H9 (cell line): ENCODE results near the gene PLA2G2C. TPM values are rescaled to one million over a fixed set of nuclear protein-coding genes. Genes with fewer than 3 reads are reported as not detected.

ENCODE experiments used
- DNase-seq: peaks from one replicate; pipeline ENCODE4 v3.0.0-alpha.2; 2017
- H2AFZ ChIP-seq: one replicate; pipeline ENCODE4 v1.6.1; 2013; ENCODE audit warnings: mild to moderate bottlenecking, low read length, control low read depth, moderate library complexity
- H2AK5ac ChIP-seq: 2 replicates; pipeline ENCODE4 v1.6.1; 2013; ENCODE audit warnings: low read length, control low read depth, mixed read lengths; ENCODE audit not compliant: insufficient read length
- H2BK120ac ChIP-seq: one replicate; pipeline ENCODE4 v1.6.1; 2013; ENCODE audit warnings: low read depth, mild to moderate bottlenecking, low read length, control low read depth, inconsistent platforms; ENCODE audit not compliant: poor library complexity, severe bottlenecking
- H2BK12ac ChIP-seq: 2 replicates; pipeline ENCODE4 v1.6.1; 2013; ENCODE audit warnings: low read length, control low read depth, mixed read lengths, low read depth; ENCODE audit not compliant: insufficient read length
- H2BK15ac ChIP-seq: 2 replicates; pipeline ENCODE4 v1.6.1; 2013; ENCODE audit warnings: low read depth, low read length, control low read depth
- H2BK20ac ChIP-seq: one replicate; pipeline ENCODE4 v1.6.1; 2013; ENCODE audit warnings: low read depth, mild to moderate bottlenecking, low read length, control low read depth, inconsistent platforms; ENCODE audit not compliant: poor library complexity, severe bottlenecking
- H2BK5ac ChIP-seq: 2 replicates; pipeline ENCODE4 v1.6.1; 2013; ENCODE audit warnings: low read length, control low read depth, mixed read lengths; ENCODE audit not compliant: insufficient read length
- H3K14ac ChIP-seq: 2 replicates; pipeline ENCODE4 v1.6.1; 2013; ENCODE audit warnings: low read length, control low read depth; ENCODE audit not compliant: insufficient read depth
- H3K18ac ChIP-seq: 2 replicates; pipeline ENCODE4 v1.6.1; 2013; ENCODE audit warnings: low read depth, mild to moderate bottlenecking, mixed read lengths, low read length, control low read depth; ENCODE audit not compliant: insufficient read length
- H3K23ac ChIP-seq: 2 replicates; pipeline ENCODE4 v1.6.1; 2013; ENCODE audit warnings: low read length, control low read depth, mixed read lengths, low read depth; ENCODE audit not compliant: insufficient read length
- H3K23me2 ChIP-seq: 2 replicates; pipeline ENCODE4 v1.6.1; 2013; ENCODE audit warnings: low read depth, mild to moderate bottlenecking, mixed read lengths, low read length, control low read depth; ENCODE audit not compliant: insufficient read length, poor library complexity, severe bottlenecking
- H3K27ac ChIP-seq: 2 replicates; pipeline ENCODE4 v1.5.1; 2013; ENCODE audit warnings: low read length, control low read depth, mixed read lengths, low read depth; ENCODE audit not compliant: insufficient read length
- H3K27me3 ChIP-seq: 2 replicates; pipeline ENCODE4 v1.6.1; 2013; ENCODE audit warnings: low read length, control low read depth, inconsistent platforms; ENCODE audit not compliant: insufficient read depth
- H3K4ac ChIP-seq: 2 replicates; pipeline ENCODE4 v1.6.1; 2013; ENCODE audit warnings: low read depth, mild to moderate bottlenecking, control low read depth, inconsistent platforms, low read length, moderate library complexity
- H3K4me1 ChIP-seq: 2 replicates; pipeline ENCODE4 v1.6.1; 2013; ENCODE audit warnings: low read length, control low read depth, inconsistent platforms; ENCODE audit not compliant: insufficient read depth
- H3K4me2 ChIP-seq: 2 replicates; pipeline ENCODE4 v1.6.1; 2013; ENCODE audit warnings: low read length, control low read depth, mixed read lengths; ENCODE audit not compliant: insufficient read length, insufficient read depth
- H3K56ac ChIP-seq: 2 replicates; pipeline ENCODE4 v1.6.1; 2013; ENCODE audit warnings: low read depth, mild to moderate bottlenecking, mixed read lengths, low read length, control low read depth; ENCODE audit not compliant: insufficient read length
- H3K79me1 ChIP-seq: 2 replicates; pipeline ENCODE4 v1.6.1; 2013; ENCODE audit warnings: low read depth, mild to moderate bottlenecking, moderate library complexity, low read length, control low read depth, inconsistent platforms; ENCODE audit not compliant: insufficient read depth, poor library complexity, severe bottlenecking
- H3K79me2 ChIP-seq: 2 replicates; pipeline ENCODE4 v1.6.1; 2013; ENCODE audit warnings: low read length, control low read depth, inconsistent platforms; ENCODE audit not compliant: insufficient read depth
- H3K9ac ChIP-seq: 2 replicates; pipeline ENCODE4 v1.6.1; 2013; ENCODE audit warnings: low read length, control low read depth, mixed read lengths; ENCODE audit not compliant: insufficient read length; ENCODE audit errors: extremely low read depth
- H3K9me3 ChIP-seq: one replicate; pipeline ENCODE4 v1.6.1; 2013; ENCODE audit warnings: low read depth, low read length, inconsistent platforms; ENCODE audit not compliant: control insufficient read depth
- H3T11ph ChIP-seq: one replicate; pipeline ENCODE4 v1.6.1; 2013; ENCODE audit warnings: mild to moderate bottlenecking, low read length, control low read depth, inconsistent platforms
- H4K20me1 ChIP-seq: one replicate; pipeline ENCODE4 v1.6.1; 2013; ENCODE audit not compliant: control insufficient read depth, insufficient read length, insufficient read depth
- H4K5ac ChIP-seq: 2 replicates; pipeline ENCODE4 v1.6.1; 2013; ENCODE audit warnings: low read depth, mild to moderate bottlenecking, mixed read lengths, low read length, control low read depth; ENCODE audit not compliant: insufficient read length
- H4K8ac ChIP-seq: replicated peaks from 2 replicates; pipeline ENCODE4 v1.6.1; 2013; ENCODE audit warnings: low read length, control low read depth, mixed read lengths, low read depth; ENCODE audit not compliant: insufficient read length
- H4K91ac ChIP-seq: 2 replicates; pipeline ENCODE4 v1.6.1; 2013; ENCODE audit warnings: low read depth, mild to moderate bottlenecking, moderate library complexity, mixed read lengths, low read length, control low read depth; ENCODE audit not compliant: insufficient read length
- H3K27ac Mint-ChIP-seq, 3 experiments: 2 replicates in 2 of 3; 3 replicates in 1 of 3; pipeline ENCODE4 v1.8.0; 2020 to 2021; ENCODE audit warnings: mixed read lengths in 3 of 3, mild to moderate bottlenecking in 1 of 3, moderate library complexity in 1 of 3
- H3K27me3 Mint-ChIP-seq: 2 replicates; pipeline ENCODE4 v1.8.0; 2021; ENCODE audit warnings: low read depth, mild to moderate bottlenecking, moderate library complexity, mixed read lengths
- H3K36me3 Mint-ChIP-seq, 3 experiments: 2 replicates in 2 of 3; 3 replicates in 1 of 3; pipeline ENCODE4 v1.8.0; 2020 to 2021; ENCODE audit warnings: low read depth in 3 of 3, mixed read lengths in 3 of 3; ENCODE audit not compliant: insufficient read depth in 1 of 3
- H3K4me1 Mint-ChIP-seq, 2 experiments: 2 replicates each; pipeline ENCODE4 v1.8.0; 2020; ENCODE audit warnings: mixed read lengths in 2 of 2
- H3K4me3 Mint-ChIP-seq, 2 experiments: 2 replicates in 1 of 2; 3 replicates in 1 of 2; pipeline ENCODE4 v1.8.0; 2020 to 2021; ENCODE audit warnings: mild to moderate bottlenecking in 2 of 2, mixed read lengths in 2 of 2, moderate library complexity in 1 of 2
- H3K9me3 Mint-ChIP-seq, 2 experiments: 2 replicates in 1 of 2; 3 replicates in 1 of 2; pipeline ENCODE4 v1.8.0; 2020; ENCODE audit warnings: mild to moderate bottlenecking in 2 of 2, mixed read lengths in 2 of 2, moderate library complexity in 1 of 2
- total RNA-seq: library from RNA; stranded (reverse); gene quantifications from 2 replicates; pipeline ENCODE4 v1.2.1, GENCODE V29; 2021
- TF ChIP-seq, protein P1 (sequence below): fragments of 200-600 bp; sonication (generic); conservative IDR thresholded peaks from 3 replicates; pipeline ENCODE4 v1.8.0; 2021; ENCODE audit warnings: antibody characterized with exemption, mild to moderate bottlenecking

PLA2G2C gene
- total RNA-seq, 1 experiment from 2014 or later: not detected

- peaks cover 19% of the 10 kb centered on the region for H3K27me3 Mint-ChIP-seq
These were observed 69.1 kb downstream of the PLA2G2C start for GRCh38 chr1:20117236-20117635.

More at GRCh38 chr1:20117236-20117635, 69.1 kb downstream of the PLA2G2C start:
- Histone ChIP-seq H3K9ac (no peak overlapping the region), H4K91ac (no peak overlapping the region), H3K4me1 (no peaks in the 10 kb centered on the region), H3K14ac (no peak overlapping the region), H4K5ac (no peak overlapping the region), H3T11ph (no peak overlapping the region), H3K23ac (no peak overlapping the region), H2BK12ac (no peak overlapping the region), H3K4ac (no peak overlapping the region), H2BK20ac (no peak overlapping the region), H2BK5ac (no peak overlapping the region), H3K56ac (no peak overlapping the region), H4K20me1 (no peaks in the 10 kb centered on the region), H3K23me2 (peaks cover 4% of the 10 kb centered on the region), H2BK15ac (no peak overlapping the region), H3K4me2 (no peak overlapping the region), H3K79me2 (no peaks in the 10 kb centered on the region), H3K9me3 (no peaks in the 10 kb centered on the region), H2BK120ac (no peak overlapping the region), H3K79me1 (no peaks in the 10 kb centered on the region), H3K18ac (no peak overlapping the region), H4K8ac (no peak overlapping the region), H2AK5ac (no peak overlapping the region), H3K27ac (no peak overlapping the region), H2AFZ (no peak overlapping the region), H3K27me3 (no peaks in the 10 kb centered on the region; the same call in 1 of the 2 replicates)
- no peak for DNase-seq
- no peak overlapping the region for H3K4me3 Mint-ChIP-seq
- H3K27ac Mint-ChIP-seq: no peak overlapping the region; a peak in 1 of 7 replicates
- H3K36me3 Mint-ChIP-seq: no peaks in the 10 kb centered on the region
- H3K9me3 Mint-ChIP-seq: 0 out of 5 replicates have a peak, but pooled peaks cover 0 to 3% of the 10 kb centered on the region in 2 experiments
- TF ChIP-seq, protein P1, sequence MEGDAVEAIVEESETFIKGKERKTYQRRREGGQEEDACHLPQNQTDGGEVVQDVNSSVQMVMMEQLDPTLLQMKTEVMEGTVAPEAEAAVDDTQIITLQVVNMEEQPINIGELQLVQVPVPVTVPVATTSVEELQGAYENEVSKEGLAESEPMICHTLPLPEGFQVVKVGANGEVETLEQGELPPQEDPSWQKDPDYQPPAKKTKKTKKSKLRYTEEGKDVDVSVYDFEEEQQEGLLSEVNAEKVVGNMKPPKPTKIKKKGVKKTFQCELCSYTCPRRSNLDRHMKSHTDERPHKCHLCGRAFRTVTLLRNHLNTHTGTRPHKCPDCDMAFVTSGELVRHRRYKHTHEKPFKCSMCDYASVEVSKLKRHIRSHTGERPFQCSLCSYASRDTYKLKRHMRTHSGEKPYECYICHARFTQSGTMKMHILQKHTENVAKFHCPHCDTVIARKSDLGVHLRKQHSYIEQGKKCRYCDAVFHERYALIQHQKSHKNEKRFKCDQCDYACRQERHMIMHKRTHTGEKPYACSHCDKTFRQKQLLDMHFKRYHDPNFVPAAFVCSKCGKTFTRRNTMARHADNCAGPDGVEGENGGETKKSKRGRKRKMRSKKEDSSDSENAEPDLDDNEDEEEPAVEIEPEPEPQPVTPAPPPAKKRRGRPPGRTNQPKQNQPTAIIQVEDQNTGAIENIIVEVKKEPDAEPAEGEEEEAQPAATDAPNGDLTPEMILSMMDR: no peak
- H3K4me1 Mint-ChIP-seq: peaks cover 6 to 16% of the 10 kb centered on the region in 2 experiments
